Naive B cell (primary cell): Measurements from ENCODE around the gene CLCA1. TPM values are rescaled to one million over a fixed set of nuclear protein-coding genes. Genes with fewer than 3 reads are reported as not detected.
"Not testable (repeated sequence)": the region's sequence is repeated elsewhere in the genome, so short reads cannot be mapped to it uniquely, and the experiment has no call there.

Experiments used
- ATAC-seq, 2 donors: fragments of 150-1000 bp; cut with Tn5 transposase; 2 replicates each; pipeline ENCODE4 v1.10.0; 2021; ENCODE audit warnings: low read depth in 2 of 2, mild to moderate bottlenecking in 2 of 2, moderate library complexity in 2 of 2
- DNase-seq: peaks from one replicate; pipeline ENCODE4 v3.0.0; 2022
- H3K27ac Mint-ChIP-seq, 6 donors: one replicate each; pipeline ENCODE4 v1.8.0; 2020 to 2022; ENCODE audit warnings: mild to moderate bottlenecking in 6 of 6, mixed read lengths in 6 of 6, moderate library complexity in 5 of 6, inconsistent platforms in 2 of 6
- H3K27me3 Mint-ChIP-seq, 3 donors: one replicate each; pipeline ENCODE4 v1.8.0; 2021 to 2022; ENCODE audit warnings: mixed read lengths in 3 of 3, mild to moderate bottlenecking in 1 of 3
- H3K36me3 Mint-ChIP-seq, 2 donors: one replicate each; pipeline ENCODE4 v1.8.0; 2020 to 2022; ENCODE audit warnings: mixed read lengths in 2 of 2, inconsistent platforms in 1 of 2, mild to moderate bottlenecking in 1 of 2
- H3K4me1 Mint-ChIP-seq, 3 donors: one replicate each; pipeline ENCODE4 v1.8.0; 2020 to 2022; ENCODE audit warnings: mixed read lengths in 3 of 3, inconsistent platforms in 1 of 3, mild to moderate bottlenecking in 1 of 3, moderate library complexity in 1 of 3
- H3K4me3 Mint-ChIP-seq, 8 donors: one replicate each; pipeline ENCODE4 v1.8.0; 2020 to 2022; ENCODE audit warnings: mild to moderate bottlenecking in 8 of 8, mixed read lengths in 8 of 8, moderate library complexity in 8 of 8, inconsistent platforms in 2 of 8
- H3K9me3 Mint-ChIP-seq, 7 donors: one replicate each; pipeline ENCODE4 v1.8.0; 2020 to 2022; ENCODE audit warnings: mixed read lengths in 7 of 7, mild to moderate bottlenecking in 5 of 7, inconsistent platforms in 2 of 7, moderate library complexity in 1 of 7
- polyA plus RNA-seq, 6 donors: library from polyadenylated mRNA; unstranded; fragments of 300-500 nt; fragmentation: Illumina TruSeq; gene quantifications; one replicate each; pipeline ENCODE4 v1.2.3, GENCODE V29; 2021; ENCODE audit warnings: low read depth in 6 of 6

CLCA1 gene
- polyA plus RNA-seq, 6 donors from 2014 or later, result not detected

GRCh38 chr1:86502125-86502646 lies 33.5 kb downstream of the CLCA1 start:
- H3K36me3 Mint-ChIP-seq, H3K9me3 Mint-ChIP-seq: not testable (repeated sequence)
- Mint-ChIP-seq H3K27me3 (peaks cover 0 to 17% (median 16%) of the 10 kb centered on the region in 3 donors), H3K4me3 (peak overlapping the region; percentile 56 to 96 (median 86)), H3K27ac (peak overlapping the region in 3 of 6 donors; percentile 48 to 65 (median 58)), H3K4me1 (peaks cover 0 to 19% (median 0%) of the 10 kb centered on the region in 3 donors)
- DNase-seq (peak; percentile 44), ATAC-seq (peak; percentile 76 to 87)

DNA sequence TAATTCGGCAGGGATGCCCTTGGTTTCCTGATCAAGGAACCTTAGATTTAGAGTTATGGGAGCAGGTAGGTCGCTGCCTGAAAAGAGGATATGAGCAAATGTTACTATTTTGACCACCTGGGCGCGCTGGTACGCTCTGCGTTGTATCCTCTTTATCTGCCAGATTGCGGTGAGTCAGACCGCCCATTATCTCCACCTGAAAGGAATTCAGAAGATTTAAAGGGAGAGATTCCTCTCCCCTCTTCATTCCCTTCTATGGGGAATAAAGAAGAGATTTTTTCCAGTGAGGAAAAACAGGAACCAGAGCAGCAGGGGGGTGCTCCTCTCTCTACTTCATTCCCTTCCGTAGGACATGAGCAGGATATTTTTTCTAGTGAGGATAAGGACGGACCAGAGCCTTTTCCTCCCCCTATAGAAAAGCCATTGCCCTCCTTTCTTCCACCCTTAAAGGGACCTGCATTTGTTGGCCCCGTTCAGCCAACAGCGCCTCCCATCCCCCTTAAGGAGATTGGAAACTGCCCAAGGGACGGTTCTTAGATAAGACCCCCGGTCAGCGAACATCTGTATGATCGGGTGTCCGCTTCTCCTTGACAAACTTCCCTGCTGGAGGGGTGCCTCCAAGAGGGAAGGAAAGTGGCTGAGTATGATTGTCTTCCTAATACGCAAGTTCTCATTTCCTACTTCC lies 34.1 kb downstream of the CLCA1 start:
- peak; percentile 55 to 75 for ATAC-seq
- peaks cover 0 to 20% (median 18%) of the 10 kb centered on the region in 3 donors for H3K27me3 Mint-ChIP-seq
- peak overlapping the region; percentile 56 to 96 (median 86) for H3K4me3 Mint-ChIP-seq
- H3K4me1 Mint-ChIP-seq, result peaks cover 0 to 19% (median 0%) of the 10 kb centered on the region in 3 donors
- H3K27ac Mint-ChIP-seq, result peak overlapping the region in 1 of 6 donors; percentile 13
- H3K9me3 Mint-ChIP-seq, result no peaks in the 10 kb centered on the region
- DNase-seq, result peak; percentile 9
- no peaks in the 10 kb centered on the region for H3K36me3 Mint-ChIP-seq

GRCh38 chr1:86503406-86504136 lies 34.8 kb downstream of the CLCA1 start:
- ATAC-seq (no peak), DNase-seq (no peak)
- Mint-ChIP-seq H3K36me3 (no peaks in the 10 kb centered on the region), H3K9me3 (no peaks in the 10 kb centered on the region), H3K27me3 (peaks cover under 1 to 19% (median 14%) of the 10 kb centered on the region in 3 donors), H3K27ac (peak overlapping the region in 2 of 6 donors; percentile 13 to 36), H3K4me1 (peaks cover 0 to 19% (median 0%) of the 10 kb centered on the region in 3 donors), H3K4me3 (peak overlapping the region in 5 of 8 donors; percentile 34 to 96 (median 83))

GRCh38 chr1:86504137-86504479 lies 35.4 kb downstream of the CLCA1 start:
- DNase-seq (no peak), ATAC-seq (no peak)
- peaks cover 0 to 19% (median 0%) of the 10 kb centered on the region in 3 donors for H3K4me1 Mint-ChIP-seq
- H3K4me3 Mint-ChIP-seq, result peak overlapping the region in 2 of 8 donors; percentile 93 to 96
- H3K9me3 Mint-ChIP-seq, result no peaks in the 10 kb centered on the region
- H3K27me3 Mint-ChIP-seq, result peaks cover 4 to 15% (median 9%) of the 10 kb centered on the region in 3 donors
- no peaks in the 10 kb centered on the region for H3K36me3 Mint-ChIP-seq
- no peak overlapping the region for H3K27ac Mint-ChIP-seq

DNA sequence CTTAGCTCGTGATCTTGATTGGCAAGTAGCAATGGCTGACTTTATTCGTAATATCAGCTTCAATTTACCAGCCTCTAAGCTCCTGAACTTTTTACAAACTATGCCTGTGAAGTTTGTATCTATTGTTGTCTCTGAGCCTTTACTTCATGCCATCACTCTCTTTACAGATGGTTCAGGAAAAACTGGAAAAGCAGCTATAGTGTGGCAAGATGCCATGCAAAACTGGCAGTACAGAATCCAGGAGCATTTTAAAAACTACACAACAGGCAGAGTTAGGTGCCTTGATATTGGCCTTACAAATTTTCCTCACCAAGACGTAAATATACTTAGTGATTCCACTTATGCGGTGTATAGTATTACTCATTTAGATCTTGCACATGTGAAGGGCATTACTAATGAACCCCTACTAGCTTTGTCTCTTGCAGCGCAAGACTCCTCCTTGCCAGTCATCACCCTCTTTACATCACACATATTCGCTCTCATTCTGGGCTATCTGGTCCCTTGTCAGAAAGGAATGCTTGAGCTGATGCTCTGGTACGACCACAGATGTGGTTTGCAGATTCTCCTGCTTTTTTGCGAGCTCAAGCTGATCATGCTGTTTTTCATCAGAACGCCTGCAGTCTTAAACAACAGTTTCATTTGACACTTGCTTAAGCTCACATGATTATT lies 36.3 kb downstream of the CLCA1 start:
- Mint-ChIP-seq H3K9me3 (no peaks in the 10 kb centered on the region), H3K4me3 (no peak overlapping the region), H3K4me1 (peaks cover 0 to 18% (median 0%) of the 10 kb centered on the region in 3 donors), H3K27ac (no peak overlapping the region), H3K36me3 (no peaks in the 10 kb centered on the region), H3K27me3 (peaks cover 4 to 15% (median 15%) of the 10 kb centered on the region in 3 donors)
- ATAC-seq (no peak), DNase-seq (no peak)

DNA sequence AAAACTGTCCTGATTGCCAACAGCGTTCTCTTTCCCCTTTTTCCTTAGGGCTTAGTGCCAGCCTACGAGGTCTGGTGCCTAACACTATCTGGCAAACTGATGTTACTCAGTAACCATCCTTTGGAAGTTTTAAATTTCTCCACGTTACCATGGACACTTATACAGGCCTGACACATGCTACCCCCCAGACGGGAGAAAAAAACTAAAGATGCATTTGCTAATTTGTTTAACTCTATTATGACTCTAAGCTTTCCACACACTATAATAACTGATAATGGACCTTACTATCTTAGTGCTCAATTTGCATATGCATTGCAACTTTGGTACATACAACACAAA lies 36.8 kb downstream of the CLCA1 start:
- Mint-ChIP-seq H3K27ac (no peak overlapping the region), H3K9me3 (peaks cover 0 to 2% (median 0%) of the 10 kb centered on the region in 7 donors), H3K36me3 (no peaks in the 10 kb centered on the region), H3K4me1 (peaks cover 0 to 17% (median 0%) of the 10 kb centered on the region in 3 donors), H3K4me3 (no peak overlapping the region), H3K27me3 (peaks cover 4 to 15% (median 15%) of the 10 kb centered on the region in 3 donors)
- ATAC-seq, result no peak
- DNase-seq, result no peak

DNA sequence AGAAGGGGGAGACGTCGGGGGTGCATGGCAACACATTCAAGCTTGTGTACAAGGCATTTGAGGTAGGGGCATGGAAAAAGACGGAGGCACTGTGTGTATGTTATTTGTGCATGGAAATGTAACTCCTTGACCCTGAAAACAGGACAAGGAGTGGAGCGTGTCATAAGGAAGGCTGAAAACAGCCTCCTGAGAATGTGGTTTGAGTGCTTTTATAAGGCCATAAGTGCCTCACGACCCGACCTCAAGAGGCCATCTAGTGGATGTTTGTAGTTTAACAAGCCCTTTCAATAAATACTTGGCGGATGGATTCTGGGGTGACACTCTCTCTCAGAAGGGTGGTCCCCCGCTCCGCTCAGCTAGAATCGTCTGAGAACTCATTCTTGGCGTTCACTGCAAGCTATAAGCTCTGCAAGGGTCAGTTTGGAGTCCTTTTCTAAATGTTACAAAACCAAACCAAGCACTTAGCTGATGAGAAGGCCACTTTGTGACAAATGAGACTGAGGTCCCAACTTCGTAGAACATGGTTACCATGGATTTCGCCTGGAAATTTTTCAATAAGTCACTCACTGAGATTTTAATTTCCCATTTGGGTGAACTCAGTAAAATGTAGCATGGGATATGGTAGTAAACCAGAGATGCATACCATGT lies 39.3 kb downstream of the CLCA1 start:
- DNase-seq, result peak; percentile 6
- no peak overlapping the region for H3K27ac Mint-ChIP-seq
- H3K4me3 Mint-ChIP-seq, result no peak overlapping the region
- peak in 1 of 2 donors; percentile 36 for ATAC-seq
- peaks cover 0 to 5% (median 0%) of the 10 kb centered on the region in 3 donors for H3K4me1 Mint-ChIP-seq
- H3K27me3 Mint-ChIP-seq, result peaks cover 4 to 15% (median 15%) of the 10 kb centered on the region in 3 donors
- no peaks in the 10 kb centered on the region for H3K36me3 Mint-ChIP-seq
- peaks cover 0 to 3% (median 0%) of the 10 kb centered on the region in 7 donors for H3K9me3 Mint-ChIP-seq

DNA sequence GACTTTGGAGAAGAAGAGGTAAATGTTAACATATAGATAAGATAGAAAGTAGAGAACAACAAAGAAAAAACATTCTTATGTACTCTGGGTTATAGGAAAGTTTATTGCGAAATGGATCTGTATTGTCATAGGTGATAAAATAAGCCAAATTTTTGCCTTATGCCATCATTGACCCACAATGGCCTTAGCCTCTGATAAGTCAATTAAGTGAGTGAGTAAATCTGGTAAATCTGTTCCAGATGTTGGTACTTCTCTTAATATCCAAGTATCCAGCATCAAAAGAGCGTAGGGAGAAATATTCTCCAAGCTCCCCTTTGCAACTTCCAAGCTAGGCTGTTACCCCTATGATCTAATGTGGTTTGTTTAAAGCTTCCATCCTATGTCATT lies 39.8 kb downstream of the CLCA1 start:
- Mint-ChIP-seq H3K9me3 (peaks cover 0 to 3% (median 0%) of the 10 kb centered on the region in 7 donors), H3K27me3 (peaks cover 4 to 15% (median 11%) of the 10 kb centered on the region in 3 donors), H3K36me3 (no peaks in the 10 kb centered on the region), H3K4me1 (peaks cover 0 to 2% (median 0%) of the 10 kb centered on the region in 3 donors), H3K27ac (no peak overlapping the region), H3K4me3 (no peak overlapping the region)
- ATAC-seq (no peak), DNase-seq (no peak)

- H3K27me3 Mint-ChIP-seq, result no peaks in the 10 kb centered on the region
- H3K27ac Mint-ChIP-seq, result peak overlapping the region in 1 of 6 donors; percentile 53
- no peaks in the 10 kb centered on the region for H3K4me1 Mint-ChIP-seq
- no peaks in the 10 kb centered on the region for H3K36me3 Mint-ChIP-seq
- H3K9me3 Mint-ChIP-seq, result peaks cover 0 to 1% (median 0%) of the 10 kb centered on the region in 7 donors
- ATAC-seq (peak in 1 of 2 donors; percentile 39), DNase-seq (no peak)
- H3K4me3 Mint-ChIP-seq, result no peak overlapping the region
These were observed 46.9 kb downstream of the CLCA1 start for GRCh38 chr1:86515597-86515996.

DNA sequence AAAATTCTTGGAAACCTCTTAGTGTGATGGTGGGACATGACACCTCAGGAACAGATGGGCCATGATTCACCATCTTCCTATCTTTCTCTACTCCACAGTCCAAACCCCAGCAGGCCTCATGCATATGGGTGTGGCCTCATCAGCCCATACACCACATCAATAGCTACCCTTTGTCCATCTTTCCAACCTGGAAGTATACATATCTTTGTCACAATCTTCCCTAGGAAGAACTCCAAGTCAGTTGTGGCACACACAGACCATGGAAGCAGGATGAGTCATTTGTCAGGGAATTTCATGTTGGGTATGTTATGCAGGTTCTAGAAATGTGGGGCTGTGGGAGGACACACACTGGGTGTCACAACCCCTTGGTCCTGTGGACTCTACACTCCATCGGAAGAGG lies 47.6 kb downstream of the CLCA1 start:
- Mint-ChIP-seq H3K4me1 (no peaks in the 10 kb centered on the region), H3K9me3 (peaks cover 0 to 1% (median 0%) of the 10 kb centered on the region in 7 donors)
- no peak for DNase-seq

GRCh38 chr1:86517336-86517735 lies 48.6 kb downstream of the CLCA1 start:
- Mint-ChIP-seq H3K9me3 (no peaks in the 10 kb centered on the region), H3K36me3 (no peaks in the 10 kb centered on the region), H3K27me3 (no peaks in the 10 kb centered on the region), H3K4me3 (no peak overlapping the region), H3K27ac (no peak overlapping the region), H3K4me1 (no peaks in the 10 kb centered on the region)
- DNase-seq (no peak), ATAC-seq (no peak)

More for the DNA sequence above, 47.6 kb downstream of the CLCA1 start:
- Mint-ChIP-seq H3K36me3 (no peaks in the 10 kb centered on the region), H3K27ac (peak overlapping the region in 1 of 6 donors; percentile 5), H3K4me3 (no peak overlapping the region), H3K27me3 (no peaks in the 10 kb centered on the region)
- no peak for ATAC-seq

DNA sequence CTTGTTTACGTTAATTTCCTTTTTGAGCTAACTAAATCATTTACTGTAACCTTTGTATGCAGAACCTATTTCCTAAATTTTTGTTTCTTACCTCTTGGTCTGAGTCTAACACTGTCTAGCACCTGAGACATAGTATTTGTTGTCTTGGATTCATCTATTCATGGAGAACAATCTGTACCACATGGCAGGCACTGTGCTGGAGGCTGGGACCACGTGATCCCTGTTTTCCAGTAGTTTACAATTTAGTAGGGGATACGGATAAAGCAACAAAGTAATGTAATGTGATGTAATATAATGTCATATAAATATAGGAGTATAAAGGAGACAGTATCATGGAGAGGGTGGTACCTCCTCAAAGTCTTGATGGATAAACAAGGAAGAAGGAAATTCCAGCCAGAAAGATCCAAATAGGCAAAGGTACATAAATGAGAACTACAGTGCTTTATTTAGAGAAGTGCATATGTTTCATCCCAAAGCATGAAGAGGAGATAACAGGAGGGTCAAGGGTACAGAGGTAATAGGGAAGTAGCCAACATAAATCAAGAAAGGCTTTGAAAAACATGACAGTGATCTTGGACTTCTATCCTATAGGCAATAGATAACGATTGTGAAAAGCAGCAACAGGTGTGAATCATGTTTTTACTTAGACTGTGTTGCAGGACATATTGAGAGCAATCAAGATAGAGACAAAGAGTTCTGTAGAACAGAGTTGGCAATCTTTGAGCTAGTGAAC lies 52.2 kb downstream of the CLCA1 start:
- ATAC-seq (no peak), DNase-seq (no peak)
- Mint-ChIP-seq H3K27me3 (peaks cover 0 to 9% (median 0%) of the 10 kb centered on the region in 3 donors), H3K4me1 (no peaks in the 10 kb centered on the region), H3K9me3 (peaks cover 0 to 5% (median 2%) of the 10 kb centered on the region in 7 donors), H3K4me3 (no peak overlapping the region), H3K27ac (no peak overlapping the region), H3K36me3 (no peaks in the 10 kb centered on the region)
